HG02759 (cell line): Measurements from ENCODE around the gene RCAN3.
"Not testable (repeated sequence)": the region's sequence is repeated elsewhere in the genome, so short reads cannot be mapped to it uniquely, and the experiment has no call there.

Experiments
- ATAC-seq: cut with Tn5 transposase; IDR thresholded peaks from one replicate; pipeline ENCODE4 v1.9.1; 2021; ENCODE audit warnings: mild to moderate bottlenecking, moderate library complexity; ENCODE audit not compliant: unreplicated experiment

The RCAN3 gene

DNA sequence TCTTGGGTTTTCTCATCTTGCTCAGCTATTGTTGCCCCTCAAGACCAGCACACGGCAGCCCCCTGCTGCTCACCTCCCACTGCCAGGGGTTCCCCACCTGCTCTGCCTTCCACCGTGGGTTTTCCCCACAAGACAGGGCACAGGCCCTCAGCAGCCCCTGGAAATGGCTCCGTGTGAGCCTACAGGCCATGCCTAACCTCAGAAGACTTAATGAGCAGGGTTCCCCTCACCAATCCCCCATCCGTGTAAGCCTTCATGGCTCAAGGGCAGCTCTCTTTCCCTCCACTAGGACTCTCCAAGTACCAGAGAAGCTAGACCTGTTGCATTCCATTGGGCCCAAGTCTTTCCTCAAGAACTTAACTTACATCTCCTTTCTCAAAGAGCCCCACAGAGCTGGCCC, 18.4 kb upstream of the RCAN3 start:
- no peak for ATAC-seq

DNA sequence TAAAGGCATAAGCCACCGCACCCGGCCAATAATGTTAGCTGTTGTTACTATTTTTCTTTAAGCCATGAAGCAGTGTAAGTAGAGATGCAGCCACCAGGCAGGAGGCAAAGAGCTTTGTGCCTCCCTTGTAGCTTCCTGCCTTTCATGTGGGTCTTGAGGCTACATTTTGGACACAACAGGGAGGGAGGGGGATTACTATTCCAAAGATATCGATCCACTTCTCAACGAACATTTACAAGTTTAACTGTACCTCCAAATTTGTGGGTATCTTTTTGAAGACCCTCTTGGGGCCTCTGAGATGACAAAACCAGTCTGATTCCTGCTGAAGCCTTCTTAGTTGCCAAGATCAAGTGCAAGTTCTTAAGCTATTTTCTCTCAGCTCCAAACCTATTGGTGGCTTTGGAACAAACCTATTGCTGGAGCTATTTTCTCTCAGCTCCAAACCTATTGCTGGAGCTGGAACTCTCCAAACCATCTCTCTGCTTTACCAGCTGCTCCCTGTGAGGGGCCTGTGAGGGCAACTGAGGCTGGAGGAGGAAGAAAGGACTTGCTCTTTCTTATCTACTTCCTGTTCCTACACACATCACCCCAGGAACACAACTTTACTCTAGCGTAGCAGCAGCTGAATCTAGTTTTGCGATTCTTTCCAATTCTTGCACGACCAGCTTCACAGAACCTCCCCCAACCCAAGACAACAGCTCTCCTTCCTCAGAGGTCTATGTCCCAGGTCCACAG, 16.1 kb upstream of the RCAN3 start:
- no peak for ATAC-seq

GRCh38 chr1:24487455-24487854, 15.2 kb upstream of the RCAN3 start:
- no peak for ATAC-seq

GRCh38 chr1:24488159-24488558, 14.5 kb upstream of the RCAN3 start:
- not testable (repeated sequence) for ATAC-seq

- no peak for ATAC-seq
Measured at GRCh38 chr1:24489674-24490073, 13.0 kb upstream of the RCAN3 start.

GRCh38 chr1:24490101-24490781, 12.4 kb upstream of the RCAN3 start:
- ATAC-seq, result no peak

DNA sequence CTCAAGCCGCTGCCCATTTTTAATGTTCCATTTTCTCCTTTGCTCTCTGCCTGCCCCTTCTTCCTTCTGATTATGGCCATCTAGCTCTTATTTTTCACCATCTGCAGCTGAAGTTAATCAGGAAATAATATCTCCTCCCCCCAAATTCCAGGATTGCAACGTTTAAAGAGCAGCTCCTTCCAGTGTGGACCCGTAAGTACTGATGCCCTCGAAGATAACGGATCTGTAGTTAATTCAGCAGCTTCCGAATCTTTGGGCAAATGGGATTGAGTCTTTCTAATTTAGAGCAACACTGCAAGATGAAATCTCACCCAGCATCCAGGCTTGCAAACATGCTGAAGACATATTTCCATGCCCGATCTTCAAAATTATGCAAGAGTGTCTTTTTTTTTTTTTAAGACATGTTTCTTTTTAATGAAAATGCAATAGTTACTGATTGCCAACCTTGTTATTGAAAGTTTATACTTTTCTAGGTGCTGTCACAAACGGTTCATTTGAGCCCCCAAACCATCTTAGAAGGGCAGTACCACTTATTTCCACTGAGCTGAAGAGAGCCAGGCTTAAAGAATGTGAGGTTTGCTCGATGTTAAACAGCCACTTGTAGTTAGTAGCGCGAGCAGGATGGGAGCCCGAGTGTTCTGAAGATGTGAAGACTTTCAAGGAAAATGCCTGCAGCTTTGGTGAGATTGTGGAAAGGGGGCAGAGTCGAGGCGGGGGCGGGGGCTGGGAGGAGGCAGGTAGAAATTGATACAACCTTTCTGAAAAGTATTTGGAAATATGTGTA, 10.9 kb upstream of the RCAN3 start:
- no peak for ATAC-seq

- not testable (repeated sequence) for ATAC-seq
Measured at GRCh38 chr1:24492935-24493334, 9.7 kb upstream of the RCAN3 start.

- ATAC-seq, result no peak
Measured at GRCh38 chr1:24493785-24494184, 8.9 kb upstream of the RCAN3 start.

- ATAC-seq, result no peak
Measured at GRCh38 chr1:24498589-24498988, 4.0 kb upstream of the RCAN3 start.

- no peak for ATAC-seq
Measured at GRCh38 chr1:24500448-24501048, 2.1 kb upstream of the RCAN3 start.

GRCh38 chr1:24501371-24502064, 1.1 kb upstream of the RCAN3 start:
- no peak for ATAC-seq

DNA sequence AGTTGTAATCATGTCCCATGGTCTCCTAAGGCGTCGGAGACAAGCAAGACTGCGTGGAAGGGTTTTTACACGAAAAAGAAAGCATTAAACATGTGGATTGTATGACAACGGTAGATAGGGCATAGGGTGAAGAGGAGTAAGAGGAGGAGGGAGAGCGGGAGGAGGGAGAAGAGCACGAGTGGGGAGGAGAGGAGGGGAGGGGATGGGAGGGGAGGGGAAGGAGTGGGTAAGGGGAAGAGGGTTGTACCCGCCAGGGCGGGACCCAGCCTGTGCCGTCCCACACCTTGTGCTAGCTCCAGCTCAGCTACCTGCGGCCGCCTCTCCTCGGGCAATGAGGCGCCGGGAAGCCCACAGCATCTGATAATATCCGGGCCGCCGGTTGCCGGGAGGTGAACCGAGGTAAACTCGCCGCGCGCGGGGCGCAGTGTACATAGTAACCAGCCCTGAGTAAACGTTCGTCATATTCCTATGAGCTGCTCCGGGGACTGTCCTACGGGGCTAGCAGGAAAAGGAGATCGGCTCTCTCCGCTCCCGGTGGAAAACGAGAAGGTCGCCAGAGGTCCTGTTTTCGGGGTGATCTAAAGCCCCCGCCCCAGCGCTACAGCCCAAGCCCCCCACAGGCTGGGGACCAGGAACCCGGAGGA, 449 bp upstream of the RCAN3 start:
- peak; percentile 23 for ATAC-seq

- no peak for ATAC-seq
Measured at GRCh38 chr1:24503059-24503751, 569 bp downstream of the RCAN3 start.

DNA sequence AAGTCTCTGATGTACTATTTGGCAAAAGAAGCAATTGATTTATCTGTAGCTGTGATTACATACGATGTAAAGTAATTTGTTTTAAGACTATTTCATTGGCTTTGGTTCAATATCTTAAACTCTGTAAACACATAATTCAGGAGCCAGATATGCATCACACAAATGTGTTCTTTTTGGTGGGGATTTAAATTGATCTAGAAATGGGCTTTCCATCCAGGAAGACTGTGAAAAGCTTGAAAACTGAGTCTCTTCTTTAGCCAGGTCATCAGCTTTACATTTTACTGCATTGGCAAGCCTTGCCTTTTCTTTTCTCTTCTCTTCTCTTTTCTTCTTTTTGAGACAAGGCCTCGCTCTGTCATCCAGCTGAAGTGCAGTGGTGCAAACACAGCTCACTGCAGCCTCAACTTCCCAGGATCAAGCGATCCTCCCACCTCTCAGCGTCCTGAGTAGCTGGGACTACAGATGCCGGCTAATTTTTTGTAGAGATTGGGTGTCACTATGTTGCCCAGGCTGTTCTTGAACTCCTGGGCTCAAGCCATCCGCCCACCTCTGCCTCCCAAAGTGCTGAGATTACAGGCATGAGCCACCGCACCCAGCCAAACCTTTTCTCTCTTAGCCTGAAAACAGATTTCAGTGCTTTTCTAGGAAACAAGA, 1.4 kb downstream of the RCAN3 start:
- no peak for ATAC-seq

- no peak for ATAC-seq
Measured at GRCh38 chr1:24504560-24504959, 1.9 kb downstream of the RCAN3 start.

- no peak for ATAC-seq
Measured at GRCh38 chr1:24505816-24506215, 3.2 kb downstream of the RCAN3 start.

- ATAC-seq, result no peak
Measured at GRCh38 chr1:24506691-24507381, 4.2 kb downstream of the RCAN3 start.

DNA sequence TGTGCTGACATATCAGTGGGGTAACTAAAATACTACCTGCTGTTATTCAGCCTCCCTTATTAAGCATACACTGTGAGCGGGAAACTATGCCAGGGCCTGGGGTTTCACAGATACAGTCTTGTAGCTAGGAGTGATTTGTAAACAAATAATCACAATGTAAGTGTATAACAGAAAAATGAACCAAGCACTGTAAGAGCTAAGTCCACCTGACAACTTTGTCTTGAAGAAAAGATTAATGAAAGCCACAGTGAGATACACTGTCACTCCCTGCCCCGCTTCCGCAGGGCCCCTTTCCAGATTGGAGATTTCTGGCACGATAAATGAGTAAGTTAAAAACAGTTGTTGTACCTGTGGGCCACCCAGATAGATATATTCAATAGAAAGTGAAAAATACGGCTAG, 4.8 kb downstream of the RCAN3 start:
- no peak for ATAC-seq
